K562 (cell line): ENCODE data around the gene IBA57. TPM values are rescaled to one million over a fixed set of nuclear protein-coding genes. Genes with fewer than 3 reads are reported as not detected.
A peak's percentile ranks its signal among the peaks of the same experiment; 100 is the strongest.

ENCODE experiments used
- NELFE ChIP-seq: IDR thresholded peaks from 2 replicates; pipeline ENCODE4 v1.6.1; 2011; ENCODE audit warnings: mild to moderate bottlenecking; ENCODE audit not compliant: insufficient read depth, insufficient read length
- RFX5 ChIP-seq: IDR thresholded peaks from 2 replicates; pipeline ENCODE4 v1.6.1; 2011; ENCODE audit warnings: low read depth, mild to moderate bottlenecking, improper control_type of control experiment, low read length
- TAF9B ChIP-seq: fragments of 450-650 bp; IDR thresholded peaks from 2 replicates; pipeline ENCODE4 v1.6.1; 2018; ENCODE audit warnings: mild to moderate bottlenecking; ENCODE audit not compliant: partially characterized antibody
- YY1 ChIP-seq, 3 experiments: IDR thresholded peaks; 2 replicates each; pipeline ENCODE4 v1.6.1; 2011; ENCODE audit warnings: low read length in 2 of 3, mild to moderate bottlenecking in 2 of 3, moderate library complexity in 2 of 3, borderline replicate concordance in 1 of 3, control low read depth in 1 of 3, low read depth in 1 of 3; ENCODE audit not compliant: insufficient read depth in 3 of 3, insufficient replicate concordance in 2 of 3, control insufficient read depth in 1 of 3, insufficient read length in 1 of 3; ENCODE audit errors: extremely low read depth in 1 of 3
- ZNF239 ChIP-seq: fragments of 250-450 bp; sonication (Bioruptor Pico); IDR thresholded peaks from 2 replicates; pipeline ENCODE4 v1.4.0; 2020; ENCODE audit warnings: mild to moderate bottlenecking
- polyA plus RNA-seq, 8 experiments: library from polyadenylated mRNA; depleted of rRNA in 4 of 8; stranded (reverse) in 5 of 8; unstranded in 3 of 8; fragments of >200 nt; fragmentation: Nextera tagmentation in 2 of 8; fragmentation: Illumina TruSeq in 1 of 8; extraction: Ambion mirVana in 2 of 8; extraction: Trizol in 1 of 8; gene quantifications; 2 replicates each; pipeline versions ENCODE4 v1.2.1 to v1.2.3, GENCODE V29; 2011 to 2014; ENCODE audit warnings: inconsistent platforms in 1 of 8, missing spikeins in 1 of 8
- total RNA-seq, 7 experiments: library from RNA; depleted of rRNA in 6 of 7; stranded (reverse); fragments of >200 nt in 6 of 7; fragmentation: Illumina TruSeq in 2 of 7; extraction: Trizol in 2 of 7; gene quantifications; 2 replicates each; pipeline versions ENCODE4 v1.2.1 to v1.2.3, GENCODE V29; 2011 to 2021; ENCODE audit warnings: low replicate concordance in 1 of 7
- TF ChIP-seq, protein P1 (sequence below): fragments of 250-450 bp; sonication (Bioruptor Pico); IDR thresholded peaks from 2 replicates; pipeline ENCODE4 v1.5.1; 2021; ENCODE audit warnings: mild to moderate bottlenecking
- TF ChIP-seq, protein P2 (sequence below), 2 experiments: fragments of 450-650 bp in 1 of 2; sonication (generic) in 1 of 2; formaldehyde crosslinking in 1 of 2; IDR thresholded peaks in 1 of 2; conservative IDR thresholded peaks in 1 of 2; 2 replicates each; pipeline versions ENCODE4 v1.6.1 to v1.8.1; 2016 to 2023; ENCODE audit warnings: mild to moderate bottlenecking in 2 of 2, moderate library complexity in 2 of 2, inconsistent platforms in 1 of 2, missing genetic modification reagents in 1 of 2
- TF ChIP-seq, protein P3 (sequence below), 3 experiments: IDR thresholded peaks in 2 of 3; conservative IDR thresholded peaks in 1 of 3; 2 replicates each; pipeline ENCODE4 v1.5.1; 2011 to 2012; ENCODE audit warnings: low read length in 3 of 3, mild to moderate bottlenecking in 3 of 3, control low read depth in 2 of 3, improper control_type of control experiment in 1 of 3, inconsistent platforms in 1 of 3, low read depth in 1 of 3, mixed read lengths in 1 of 3, moderate library complexity in 1 of 3; ENCODE audit not compliant: insufficient read depth in 2 of 3
- TF ChIP-seq, protein P4 (sequence below), 2 experiments: fragments of 450-650 bp in 1 of 2; sonication (generic) in 1 of 2; formaldehyde crosslinking in 1 of 2; IDR thresholded peaks; 2 replicates each; pipeline versions ENCODE4 v1.7.1 to v1.9.0; 2016 to 2022; ENCODE audit warnings: inconsistent platforms in 1 of 2, mild to moderate bottlenecking in 1 of 2, missing genetic modification reagents in 1 of 2

Gene IBA57
- total and polyA plus RNA-seq, 9 of the 15 experiments (the other 6 are each of a cell fraction or from before 2014, with no cell fraction given), result 0.77 to 15.5 (median 2.7) TPM

DNA sequence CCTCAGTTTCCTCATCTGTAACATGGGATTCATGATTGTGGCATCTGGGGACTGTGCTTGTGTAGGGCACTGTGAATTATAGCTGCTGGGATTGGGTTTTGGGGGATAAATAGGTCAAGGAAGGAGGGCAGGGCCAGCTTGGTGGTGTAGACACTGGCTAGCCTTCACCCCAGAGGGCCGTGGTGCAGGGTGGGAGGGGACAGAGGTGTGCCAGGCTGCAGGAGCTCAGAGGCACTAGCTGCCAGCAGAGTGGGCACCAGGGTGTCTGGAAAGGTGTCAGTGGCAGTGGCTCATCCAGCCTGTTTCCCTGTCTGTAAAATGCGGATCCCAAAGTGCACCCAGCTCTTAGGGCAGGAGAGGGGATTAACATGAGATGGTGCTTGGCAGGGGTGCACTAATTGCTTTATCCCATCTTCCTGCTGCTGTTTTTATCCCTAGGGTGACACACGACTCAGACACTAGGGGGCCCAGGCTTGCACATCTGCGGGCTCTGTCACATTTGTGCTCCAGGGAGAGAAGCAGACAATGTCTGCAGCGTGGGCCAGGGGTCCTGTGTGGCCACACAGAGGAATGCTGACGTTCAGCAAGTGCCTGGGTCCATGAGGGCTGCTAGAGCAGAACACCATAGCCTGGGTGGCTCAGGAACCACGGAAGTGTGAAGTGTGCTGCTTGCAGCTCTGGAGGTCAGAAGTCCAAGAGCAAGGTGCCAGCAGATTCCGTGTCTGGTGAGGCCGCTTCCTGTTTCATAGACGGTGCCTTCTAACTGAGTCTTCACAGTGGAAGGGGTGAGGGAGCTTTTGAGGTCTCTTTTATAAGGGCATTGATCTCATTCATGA lies 61.6 kb downstream of the IBA57 start (continued):
- TF ChIP-seq, protein P1, sequence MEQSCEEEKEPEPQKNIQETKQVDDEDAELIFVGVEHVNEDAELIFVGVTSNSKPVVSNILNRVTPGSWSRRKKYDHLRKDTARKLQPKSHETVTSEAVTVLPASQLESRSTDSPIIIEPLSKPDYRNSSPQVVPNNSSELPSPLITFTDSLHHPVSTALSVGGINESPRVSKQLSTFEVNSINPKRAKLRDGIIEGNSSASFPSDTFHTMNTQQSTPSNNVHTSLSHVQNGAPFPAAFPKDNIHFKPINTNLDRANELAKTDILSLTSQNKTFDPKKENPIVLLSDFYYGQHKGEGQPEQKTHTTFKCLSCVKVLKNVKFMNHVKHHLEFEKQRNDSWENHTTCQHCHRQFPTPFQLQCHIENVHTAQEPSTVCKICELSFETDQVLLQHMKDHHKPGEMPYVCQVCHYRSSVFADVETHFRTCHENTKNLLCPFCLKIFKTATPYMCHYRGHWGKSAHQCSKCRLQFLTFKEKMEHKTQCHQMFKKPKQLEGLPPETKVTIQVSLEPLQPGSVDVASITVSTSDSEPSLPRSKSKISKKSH (CRISPR knock-in tag), result no peak
- TF ChIP-seq TAF9B (no peak), NELFE (no peak), ZNF239 (CRISPR knock-in tag) (no peak), RFX5 (no peak), YY1 (IDR thresholded peaks at IDR 0.05; ENCODE audit: borderline replicate concordance in 1 of 3, control insufficient read depth in 1 of 3, extremely low read depth in 1 of 3, insufficient read depth in 3 of 3, insufficient read length in 1 of 3, insufficient replicate concordance in 2 of 3, low read depth in 1 of 3, low read length in 2 of 3) (peak in 1 of 3 experiments; percentile 6)
- TF ChIP-seq, protein P2, sequence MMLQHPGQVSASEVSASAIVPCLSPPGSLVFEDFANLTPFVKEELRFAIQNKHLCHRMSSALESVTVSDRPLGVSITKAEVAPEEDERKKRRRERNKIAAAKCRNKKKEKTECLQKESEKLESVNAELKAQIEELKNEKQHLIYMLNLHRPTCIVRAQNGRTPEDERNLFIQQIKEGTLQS (IDR thresholded peaks at IDR 0.05), result no peak
- TF ChIP-seq, protein P2 (CRISPR knock-in tag; conservative IDR thresholded peaks at IDR 0.05), result 0 out of 2 replicates have a peak, but pooled peaks have one; percentile 26
- TF ChIP-seq, protein P3, sequence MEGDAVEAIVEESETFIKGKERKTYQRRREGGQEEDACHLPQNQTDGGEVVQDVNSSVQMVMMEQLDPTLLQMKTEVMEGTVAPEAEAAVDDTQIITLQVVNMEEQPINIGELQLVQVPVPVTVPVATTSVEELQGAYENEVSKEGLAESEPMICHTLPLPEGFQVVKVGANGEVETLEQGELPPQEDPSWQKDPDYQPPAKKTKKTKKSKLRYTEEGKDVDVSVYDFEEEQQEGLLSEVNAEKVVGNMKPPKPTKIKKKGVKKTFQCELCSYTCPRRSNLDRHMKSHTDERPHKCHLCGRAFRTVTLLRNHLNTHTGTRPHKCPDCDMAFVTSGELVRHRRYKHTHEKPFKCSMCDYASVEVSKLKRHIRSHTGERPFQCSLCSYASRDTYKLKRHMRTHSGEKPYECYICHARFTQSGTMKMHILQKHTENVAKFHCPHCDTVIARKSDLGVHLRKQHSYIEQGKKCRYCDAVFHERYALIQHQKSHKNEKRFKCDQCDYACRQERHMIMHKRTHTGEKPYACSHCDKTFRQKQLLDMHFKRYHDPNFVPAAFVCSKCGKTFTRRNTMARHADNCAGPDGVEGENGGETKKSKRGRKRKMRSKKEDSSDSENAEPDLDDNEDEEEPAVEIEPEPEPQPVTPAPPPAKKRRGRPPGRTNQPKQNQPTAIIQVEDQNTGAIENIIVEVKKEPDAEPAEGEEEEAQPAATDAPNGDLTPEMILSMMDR (IDR thresholded peaks at IDR 0.05 in 2 of 3, conservative IDR thresholded peaks at IDR 0.05 in 1 of 3; ENCODE audit: insufficient read depth in 2 of 3, low read depth in 1 of 3, low read length in 3 of 3), result peak; percentile 56 to 62 (median 58); a peak in 5 of 6 replicates
- TF ChIP-seq, protein P4, sequence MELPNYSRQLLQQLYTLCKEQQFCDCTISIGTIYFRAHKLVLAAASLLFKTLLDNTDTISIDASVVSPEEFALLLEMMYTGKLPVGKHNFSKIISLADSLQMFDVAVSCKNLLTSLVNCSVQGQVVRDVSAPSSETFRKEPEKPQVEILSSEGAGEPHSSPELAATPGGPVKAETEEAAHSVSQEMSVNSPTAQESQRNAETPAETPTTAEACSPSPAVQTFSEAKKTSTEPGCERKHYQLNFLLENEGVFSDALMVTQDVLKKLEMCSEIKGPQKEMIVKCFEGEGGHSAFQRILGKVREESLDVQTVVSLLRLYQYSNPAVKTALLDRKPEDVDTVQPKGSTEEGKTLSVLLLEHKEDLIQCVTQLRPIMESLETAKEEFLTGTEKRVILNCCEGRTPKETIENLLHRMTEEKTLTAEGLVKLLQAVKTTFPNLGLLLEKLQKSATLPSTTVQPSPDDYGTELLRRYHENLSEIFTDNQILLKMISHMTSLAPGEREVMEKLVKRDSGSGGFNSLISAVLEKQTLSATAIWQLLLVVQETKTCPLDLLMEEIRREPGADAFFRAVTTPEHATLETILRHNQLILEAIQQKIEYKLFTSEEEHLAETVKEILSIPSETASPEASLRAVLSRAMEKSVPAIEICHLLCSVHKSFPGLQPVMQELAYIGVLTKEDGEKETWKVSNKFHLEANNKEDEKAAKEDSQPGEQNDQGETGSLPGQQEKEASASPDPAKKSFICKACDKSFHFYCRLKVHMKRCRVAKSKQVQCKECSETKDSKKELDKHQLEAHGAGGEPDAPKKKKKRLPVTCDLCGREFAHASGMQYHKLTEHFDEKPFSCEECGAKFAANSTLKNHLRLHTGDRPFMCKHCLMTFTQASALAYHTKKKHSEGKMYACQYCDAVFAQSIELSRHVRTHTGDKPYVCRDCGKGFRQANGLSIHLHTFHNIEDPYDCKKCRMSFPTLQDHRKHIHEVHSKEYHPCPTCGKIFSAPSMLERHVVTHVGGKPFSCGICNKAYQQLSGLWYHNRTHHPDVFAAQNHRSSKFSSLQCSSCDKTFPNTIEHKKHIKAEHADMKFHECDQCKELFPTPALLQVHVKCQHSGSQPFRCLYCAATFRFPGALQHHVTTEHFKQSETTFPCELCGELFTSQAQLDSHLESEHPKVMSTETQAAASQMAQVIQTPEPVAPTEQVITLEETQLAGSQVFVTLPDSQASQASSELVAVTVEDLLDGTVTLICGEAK (IDR thresholded peaks at IDR 0.05), result no peak
- TF ChIP-seq, protein P4 (CRISPR knock-in tag; IDR thresholded peaks at IDR 0.05), result no peak
